Dermis blood vessel endothelial cell (primary cell): Measurements from ENCODE around the gene PMCH. TPM values are rescaled to one million over a fixed set of nuclear protein-coding genes. Genes with fewer than 3 reads are reported as not detected.
"Not testable (repeated sequence)": the region's sequence is repeated elsewhere in the genome, so short reads cannot be mapped to it uniquely, and the experiment has no call there.

Source experiments
- DNase-seq: peaks from one replicate; pipeline ENCODE4 v3.0.0; 2010
- total RNA-seq: library from RNA; depleted of rRNA; stranded (reverse); fragments of >200 nt; gene quantifications from 2 replicates; pipeline ENCODE4 v1.2.3, GENCODE V29; 2014

PMCH gene, protein sequence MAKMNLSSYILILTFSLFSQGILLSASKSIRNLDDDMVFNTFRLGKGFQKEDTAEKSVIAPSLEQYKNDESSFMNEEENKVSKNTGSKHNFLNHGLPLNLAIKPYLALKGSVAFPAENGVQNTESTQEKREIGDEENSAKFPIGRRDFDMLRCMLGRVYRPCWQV
- 0.23 TPM in 1 of 2 replicates, not detected in the other for total RNA-seq

DNA sequence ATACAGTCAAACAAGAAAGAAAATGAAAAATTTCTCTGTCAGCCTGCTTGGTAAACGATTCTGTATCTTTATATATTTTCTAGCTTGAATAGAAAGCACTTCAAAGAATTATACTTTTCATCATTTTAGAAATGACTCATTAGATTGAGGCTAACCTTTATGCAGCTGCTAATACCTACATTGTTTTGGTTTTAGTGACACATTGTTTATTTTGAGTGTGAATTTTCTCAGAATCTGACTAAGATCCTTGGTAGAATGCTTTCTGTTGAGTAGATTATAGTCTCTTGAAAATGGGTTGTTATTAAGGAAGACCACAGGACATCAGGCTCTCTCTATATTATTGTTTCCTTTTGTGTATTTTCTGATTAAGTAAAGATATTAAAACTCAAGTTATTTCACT is at the start of gene PMCH:
PMCH (minus strand) TSS at position 45 of the 400 bp plus-strand sequence. CDS start 63 bp downstream, outside the sequence.
- DNase-seq, result peak; percentile 73

DNA sequence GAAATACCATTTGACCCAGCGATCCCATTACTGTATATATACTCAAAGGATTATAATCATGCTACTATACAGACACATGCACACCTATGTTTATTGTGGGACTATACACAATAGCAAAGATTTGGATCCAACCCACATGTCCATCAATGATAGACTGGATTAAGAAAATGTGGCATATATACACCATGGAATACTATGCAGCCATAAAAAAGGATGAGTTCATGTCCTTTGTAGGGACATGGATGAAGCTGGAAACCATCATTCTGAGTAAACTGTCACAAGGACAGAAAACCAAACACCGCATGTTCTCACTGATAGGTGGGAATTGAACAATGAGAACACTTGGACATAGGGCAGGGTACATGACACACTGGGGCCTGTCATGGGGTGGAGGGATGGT is 43.2 kb upstream of the PMCH start:
- DNase-seq, result not testable (repeated sequence)

DNA sequence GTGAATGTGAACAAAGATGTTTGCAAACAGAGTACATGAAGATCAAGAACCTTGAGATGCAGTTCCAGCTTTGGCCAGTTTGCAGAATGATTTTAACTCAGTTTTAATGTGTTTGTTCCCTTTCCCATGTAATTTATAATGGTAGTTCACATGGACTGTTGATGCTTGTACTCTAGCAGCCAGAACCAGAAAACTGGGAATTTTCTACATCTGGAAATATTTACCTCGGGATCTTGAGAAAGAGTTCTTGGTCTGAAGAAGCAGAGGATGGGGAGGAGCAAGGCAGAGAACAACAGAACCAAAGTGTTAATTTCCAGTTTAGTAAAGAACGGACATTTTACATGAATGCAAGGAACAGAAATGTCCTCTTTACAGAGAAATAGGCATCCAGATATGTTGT is 37.0 kb upstream of the PMCH start:
- no peak for DNase-seq

DNA sequence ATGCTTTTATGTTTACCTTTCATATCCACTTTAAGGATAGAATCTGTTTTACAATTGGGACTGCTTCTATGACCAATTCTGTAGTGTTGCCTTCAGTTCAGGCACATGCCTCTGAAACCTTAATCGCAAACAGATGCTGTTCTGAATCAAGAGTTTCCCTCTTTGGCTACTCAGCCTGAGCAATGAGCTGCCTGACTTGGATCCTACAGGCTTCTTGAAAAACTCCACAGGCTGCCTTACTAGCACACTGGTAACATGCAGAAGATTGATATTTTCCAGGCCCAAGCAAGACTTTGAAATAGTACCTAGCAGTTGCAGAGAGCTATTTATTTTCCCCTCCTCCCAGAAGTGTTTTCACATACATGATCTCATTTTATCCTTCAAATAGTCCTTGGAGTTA is 34.8 kb upstream of the PMCH start:
- DNase-seq, result no peak

DNA sequence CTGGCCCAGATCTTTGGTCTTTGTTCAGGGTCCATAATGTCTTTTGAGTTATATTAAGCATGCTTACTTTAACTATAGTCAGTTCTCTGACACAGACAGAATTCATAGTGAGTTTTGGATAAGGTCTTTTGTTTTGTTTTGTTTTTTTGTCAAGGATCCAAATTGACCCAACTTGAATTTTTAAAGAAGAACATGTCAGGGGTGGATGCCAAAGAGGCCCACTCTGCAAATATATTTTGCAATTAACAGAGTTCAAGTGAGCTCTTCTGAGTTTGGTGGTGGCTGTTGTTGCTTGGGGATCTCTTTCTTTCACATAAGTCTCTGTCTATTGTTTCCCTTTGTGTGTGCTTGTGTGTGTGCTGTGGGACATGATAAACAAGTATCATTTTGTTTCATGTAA is 34.4 kb upstream of the PMCH start:
- DNase-seq, result no peak

DNA sequence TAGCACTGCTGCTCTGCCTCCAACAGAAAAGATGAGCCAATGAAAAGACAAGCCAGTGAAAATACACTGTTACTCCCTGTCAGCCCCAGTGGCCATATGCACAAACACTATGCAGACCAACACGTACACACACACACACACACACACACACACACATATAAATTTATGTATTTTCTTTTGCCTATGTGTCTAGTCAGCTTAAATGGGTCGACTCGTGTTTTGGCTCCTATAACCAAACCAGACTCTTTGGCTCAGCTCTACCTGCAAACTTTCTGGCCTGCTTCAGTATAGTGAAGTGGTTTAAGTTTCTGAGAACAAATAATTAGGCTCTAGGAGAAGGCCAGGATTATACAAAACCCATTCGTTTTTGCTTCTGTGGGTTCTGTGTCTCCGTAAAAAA is 30.3 kb upstream of the PMCH start:
- no peak for DNase-seq

DNA sequence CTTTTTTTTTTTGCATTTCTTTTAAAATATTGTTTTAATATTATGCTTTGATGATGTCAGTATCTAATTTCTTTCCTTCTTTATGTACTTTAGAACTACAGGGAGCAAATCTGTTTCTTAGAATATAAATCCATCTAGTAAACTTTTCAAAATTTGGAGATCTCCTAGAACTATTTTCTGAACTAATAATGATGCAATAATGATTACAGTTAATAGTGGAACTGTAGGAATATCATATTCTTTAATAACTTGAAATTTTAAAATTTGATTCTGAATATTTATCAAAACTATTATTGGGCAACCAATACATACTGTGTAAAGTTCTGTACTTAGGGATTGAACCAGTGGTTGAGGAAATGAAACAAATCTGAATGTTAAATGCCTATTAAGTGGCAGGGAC is 23.1 kb upstream of the PMCH start:
- DNase-seq, result no peak

DNA sequence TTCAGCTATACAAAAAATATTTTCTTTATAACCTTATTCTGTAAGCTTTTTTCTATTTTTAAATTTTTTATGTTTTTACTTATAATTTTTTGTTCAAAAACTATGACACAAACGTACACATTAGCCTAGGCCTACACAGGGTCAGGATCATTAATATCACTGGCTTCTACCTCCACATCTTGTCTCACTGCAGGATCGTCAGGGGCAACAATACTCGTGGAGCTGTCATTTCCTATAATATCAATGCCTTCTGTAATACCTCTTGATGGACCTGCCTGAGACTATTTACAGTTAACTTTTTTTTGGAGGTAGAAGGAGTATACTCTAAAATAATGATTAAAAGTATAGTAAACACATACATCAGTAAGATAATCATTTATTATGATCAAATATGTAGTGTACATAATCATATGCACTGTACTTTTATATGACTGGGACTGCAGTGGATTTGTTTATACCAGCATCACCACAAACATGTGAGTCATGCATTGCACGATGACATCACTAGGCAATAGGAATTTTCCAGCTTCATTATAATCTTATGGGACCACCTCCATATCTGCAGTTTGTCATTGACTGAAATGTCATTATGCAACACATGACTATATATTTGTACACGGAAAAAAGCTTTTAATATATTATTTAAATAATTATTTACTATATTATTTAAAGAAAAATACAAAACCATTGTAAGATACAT is 18.5 kb upstream of the PMCH start:
- DNase-seq, result peak; percentile 49

DNA sequence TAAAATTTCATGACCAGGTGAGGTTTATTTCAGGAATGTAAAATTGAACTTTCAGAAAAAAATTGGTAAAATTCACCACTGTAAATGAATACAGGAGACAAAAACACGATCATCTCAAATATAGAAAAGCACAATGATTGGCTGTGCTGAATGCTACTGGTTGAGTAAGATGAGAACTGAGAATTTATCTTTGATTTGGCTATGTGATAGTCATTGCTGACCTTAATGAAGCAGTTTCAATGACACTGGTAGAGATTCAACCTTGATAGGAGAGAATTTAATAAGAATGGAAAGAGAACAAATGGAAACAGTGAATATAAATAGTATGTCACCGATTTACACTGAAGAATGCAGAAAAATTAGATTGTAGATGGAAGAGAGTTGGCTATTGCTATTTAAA is 6.4 kb upstream of the PMCH start:
- no peak for DNase-seq

DNA sequence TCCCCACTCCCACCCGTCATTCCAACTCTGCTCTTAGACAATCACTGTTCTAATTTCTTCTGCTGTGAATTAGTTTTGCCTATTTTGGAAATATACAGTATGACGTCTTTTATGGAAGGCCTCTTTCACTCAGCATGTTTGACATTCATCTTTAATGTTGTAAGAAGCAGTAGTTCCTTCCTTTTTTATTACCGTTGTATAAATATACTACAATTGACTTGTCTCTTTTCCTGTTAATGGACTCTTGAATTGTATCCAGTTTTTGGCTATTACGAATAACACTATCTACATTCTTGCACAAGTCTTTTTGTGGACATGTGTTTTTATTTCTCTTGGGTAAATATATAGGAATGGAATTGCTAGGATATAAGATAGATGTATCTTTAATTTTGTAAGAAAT is 4.9 kb upstream of the PMCH start:
- peak; percentile 8 for DNase-seq

DNA sequence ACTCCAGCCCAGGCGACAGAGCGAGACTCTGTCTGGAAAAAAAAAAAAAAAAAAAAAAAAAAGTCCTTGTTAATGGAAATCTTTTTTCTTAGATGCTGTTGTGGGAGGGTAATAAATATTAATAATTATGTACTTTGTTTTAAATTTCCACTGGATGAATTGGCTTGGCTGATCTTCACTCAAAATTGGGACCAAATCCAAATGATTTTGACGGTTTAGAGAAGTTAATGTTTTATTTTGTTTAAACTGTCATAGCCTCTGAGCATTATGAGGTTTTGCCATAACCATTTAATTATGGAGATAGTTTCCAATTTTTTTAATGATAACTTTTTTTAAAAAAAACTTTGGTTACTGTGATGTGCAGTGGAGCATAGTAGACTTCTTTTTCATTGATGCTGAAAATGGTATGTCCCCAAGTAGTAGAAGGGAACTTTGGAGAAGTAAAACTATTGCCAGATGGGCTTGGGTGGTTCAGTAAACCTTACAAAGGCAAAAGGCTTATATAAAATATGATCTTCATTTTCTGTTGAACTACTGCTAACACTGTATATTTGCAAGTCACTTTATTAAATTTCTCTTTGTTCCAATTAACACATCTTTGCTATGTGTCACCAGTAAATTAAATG is 3.9 kb upstream of the PMCH start:
- no peak for DNase-seq

DNA sequence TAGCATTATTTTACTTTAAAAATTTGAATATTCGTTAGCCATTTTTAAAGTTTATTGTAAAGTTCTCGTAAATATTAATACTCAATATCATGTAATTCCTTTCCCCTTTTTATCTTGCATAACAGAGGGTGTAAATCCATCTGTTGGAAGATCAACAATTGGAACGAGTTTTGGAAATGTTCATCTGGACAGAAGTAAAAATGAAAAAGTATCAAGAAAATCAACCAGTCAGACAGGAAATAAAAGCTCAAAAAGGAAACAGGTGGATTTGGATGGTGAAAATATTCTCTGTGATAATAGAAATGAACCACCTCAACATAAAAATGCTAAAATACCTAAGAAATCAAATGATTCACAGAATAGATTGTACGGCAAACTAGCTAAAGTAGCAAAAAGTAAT is 1.8 kb downstream of the PMCH start:
- DNase-seq, result peak; percentile 25

DNA sequence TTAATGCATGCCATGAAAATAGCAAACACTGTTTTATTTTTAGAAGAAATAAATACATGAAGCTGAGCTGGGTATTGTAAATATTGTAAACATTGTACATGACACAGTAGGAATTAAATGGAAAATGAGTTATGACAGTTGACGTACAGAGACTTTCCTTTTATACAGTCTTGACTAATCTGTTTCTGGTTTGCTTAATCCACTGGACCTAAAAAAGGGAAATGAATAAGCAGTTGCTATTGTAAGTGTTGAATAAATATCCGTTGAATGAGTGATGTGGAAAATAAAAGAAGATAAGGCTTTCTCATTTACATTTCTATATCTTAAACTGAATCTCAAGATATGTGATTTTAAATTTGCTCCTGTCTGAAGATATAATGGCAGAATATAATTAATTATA is 15.0 kb downstream of the PMCH start:
- DNase-seq, result peak; percentile 77

DNA sequence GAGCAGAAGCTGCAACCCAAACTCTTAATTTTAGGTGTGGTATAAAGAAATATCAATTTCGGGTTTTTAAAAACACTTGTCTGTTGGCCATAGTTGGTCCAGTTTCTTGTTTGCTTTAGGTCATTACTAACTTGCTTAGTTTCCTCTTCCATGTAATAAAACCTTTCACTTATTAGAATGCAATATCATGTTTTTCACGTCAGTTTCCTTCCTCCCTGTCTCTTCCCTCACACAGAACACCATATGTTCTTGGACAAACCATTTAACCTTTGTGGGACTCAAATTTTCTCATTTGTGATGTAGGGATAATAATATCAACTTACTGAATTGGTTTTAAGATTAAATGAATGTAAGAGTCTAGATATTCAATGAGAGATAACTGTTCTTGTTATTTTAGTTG is 22.9 kb downstream of the PMCH start:
- peak; percentile 45 for DNase-seq

DNA sequence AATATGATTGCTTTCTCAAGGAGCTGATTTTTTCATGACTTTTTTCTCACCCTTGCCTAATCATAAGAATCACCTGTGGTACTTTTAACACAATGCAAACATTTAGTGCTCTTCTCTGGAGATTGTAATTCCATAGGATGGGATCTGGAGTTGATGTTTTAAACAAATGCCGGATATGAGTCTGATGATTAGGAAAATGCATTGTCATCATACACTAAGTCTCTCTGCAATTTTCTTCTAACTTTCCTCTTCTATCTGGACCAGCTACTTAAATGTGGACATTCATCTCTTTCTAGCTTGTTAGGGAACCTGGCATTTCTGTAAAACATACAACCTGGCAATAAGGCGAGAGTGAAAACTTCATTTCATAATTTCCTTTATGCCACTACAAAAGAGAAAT is 23.5 kb downstream of the PMCH start:
- peak; percentile 62 for DNase-seq

DNA sequence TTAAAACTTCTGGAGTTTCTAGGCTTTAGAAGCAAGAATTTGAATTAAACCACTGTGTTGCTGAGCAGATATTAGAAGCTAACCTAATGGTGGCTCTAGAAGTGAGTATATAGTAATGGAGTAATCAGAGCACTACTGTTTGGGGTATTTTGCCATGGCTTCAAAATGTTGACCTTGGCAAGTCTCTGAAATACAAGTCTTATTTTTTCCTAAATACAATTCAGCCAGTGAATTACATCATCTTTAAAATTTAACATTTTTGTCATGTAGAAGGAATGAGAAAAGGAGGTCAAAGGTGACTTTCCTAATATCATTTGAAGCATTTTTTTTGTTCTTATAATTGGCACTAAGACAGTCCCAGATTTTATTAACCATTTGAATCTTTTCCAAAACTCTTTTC is 25.2 kb downstream of the PMCH start:
- peak; percentile 77 for DNase-seq

DNA sequence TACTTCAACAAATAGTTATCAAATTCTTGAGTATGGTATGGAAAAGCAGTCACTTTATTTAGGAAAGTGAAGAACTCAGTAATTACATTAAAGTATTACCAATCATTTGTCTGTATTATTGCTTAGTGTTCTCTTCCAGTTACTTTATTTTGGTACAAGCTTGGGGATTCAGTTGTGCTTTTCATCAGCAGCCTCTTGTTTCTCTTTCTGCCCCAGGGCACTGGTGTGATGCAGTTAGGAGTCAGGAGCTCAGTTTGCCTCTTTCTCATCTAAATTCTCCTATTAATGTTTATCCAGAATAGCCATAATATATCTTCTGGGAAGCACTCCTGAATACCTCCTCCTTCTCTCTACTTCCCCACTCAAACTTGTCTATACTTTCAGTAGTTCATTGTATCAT is 25.7 kb downstream of the PMCH start:
- DNase-seq, result no peak

DNA sequence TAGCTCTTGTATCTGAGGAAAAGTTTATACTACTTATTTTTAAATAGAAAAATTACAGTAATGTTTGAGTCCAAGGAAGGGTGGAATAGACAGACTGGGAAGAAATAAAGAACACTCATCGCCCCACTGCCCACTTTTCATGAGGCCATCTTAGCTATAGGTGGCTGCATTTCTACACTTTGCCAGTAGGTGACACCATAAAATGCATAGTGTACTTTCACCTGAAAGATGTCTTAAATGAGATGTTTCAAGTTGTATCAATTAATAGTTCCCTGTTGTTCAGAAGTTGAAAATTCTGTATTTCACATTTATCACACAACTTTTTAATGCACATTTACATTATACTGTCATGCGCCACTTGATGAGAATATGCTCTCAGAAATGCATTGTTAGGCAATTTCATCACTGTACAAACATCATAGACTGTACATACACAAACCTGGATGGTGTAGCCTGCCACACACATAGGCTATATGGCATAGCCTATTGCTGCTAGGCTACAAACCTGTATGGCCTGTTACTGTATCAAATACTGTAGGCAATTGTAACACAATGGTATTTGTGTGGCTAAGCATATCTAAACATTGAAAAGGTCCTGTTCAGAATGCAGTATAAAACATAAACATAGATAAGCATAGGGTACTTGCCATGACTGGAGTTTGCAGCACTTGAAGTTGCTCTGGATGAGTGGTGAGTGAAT is 27.6 kb downstream of the PMCH start:
- DNase-seq, result peak; percentile 74

DNA sequence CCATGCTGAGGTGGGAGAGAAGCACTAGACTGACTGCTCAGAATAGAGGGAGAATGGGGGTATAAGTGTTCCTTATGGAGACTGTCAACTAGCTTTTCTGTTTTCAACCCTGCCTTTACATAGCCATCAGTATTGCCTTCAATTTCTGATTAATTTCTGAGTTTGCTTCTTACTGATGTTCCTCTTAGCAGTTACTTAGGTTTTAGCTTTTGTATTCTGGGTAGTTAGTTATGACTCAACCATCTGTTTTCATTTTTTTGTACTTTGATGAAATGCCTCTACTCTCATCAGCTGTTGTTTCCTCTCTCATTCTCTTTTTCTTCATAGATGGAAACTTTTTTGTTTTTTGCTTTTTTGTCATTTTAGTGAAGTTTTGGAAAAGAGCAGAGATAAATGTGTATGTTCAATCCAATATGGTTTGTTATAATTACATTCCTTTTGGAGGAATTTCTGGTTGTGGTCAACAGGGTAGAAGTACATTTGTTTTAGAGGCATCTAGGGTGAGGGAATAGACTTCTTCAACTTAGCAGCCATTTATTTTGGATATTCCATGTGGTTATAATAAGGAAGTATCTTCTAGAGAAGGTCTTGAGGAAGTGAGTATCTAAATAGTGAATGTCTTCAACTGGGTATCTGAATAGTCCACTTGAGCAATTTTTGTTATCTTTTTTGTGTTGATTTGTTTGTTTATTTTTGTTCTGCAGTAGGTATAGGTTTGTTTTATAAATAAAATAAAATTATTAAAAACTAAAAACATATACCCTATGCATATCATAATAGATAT is 29.6 kb downstream of the PMCH start:
- no peak for DNase-seq

DNA sequence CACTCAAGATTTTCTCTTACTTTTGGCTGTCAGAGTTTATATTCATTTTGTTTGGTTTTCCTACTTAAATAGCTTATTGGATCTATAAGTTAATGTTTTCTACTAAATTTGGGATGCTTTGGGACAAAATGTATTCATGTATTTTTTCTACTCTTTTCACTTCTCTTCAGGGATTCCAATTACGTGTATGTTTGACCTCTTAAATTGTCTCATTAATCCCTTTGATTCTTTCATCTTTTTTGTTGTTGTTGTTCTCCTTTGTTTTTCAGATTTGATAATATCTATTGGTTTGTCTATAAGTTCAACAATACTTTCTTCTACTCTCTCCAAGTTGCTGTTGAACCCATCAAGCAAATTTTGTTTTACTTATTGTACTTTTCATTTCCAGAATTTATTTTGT is 34.2 kb downstream of the PMCH start:
- no peak for DNase-seq

DNA sequence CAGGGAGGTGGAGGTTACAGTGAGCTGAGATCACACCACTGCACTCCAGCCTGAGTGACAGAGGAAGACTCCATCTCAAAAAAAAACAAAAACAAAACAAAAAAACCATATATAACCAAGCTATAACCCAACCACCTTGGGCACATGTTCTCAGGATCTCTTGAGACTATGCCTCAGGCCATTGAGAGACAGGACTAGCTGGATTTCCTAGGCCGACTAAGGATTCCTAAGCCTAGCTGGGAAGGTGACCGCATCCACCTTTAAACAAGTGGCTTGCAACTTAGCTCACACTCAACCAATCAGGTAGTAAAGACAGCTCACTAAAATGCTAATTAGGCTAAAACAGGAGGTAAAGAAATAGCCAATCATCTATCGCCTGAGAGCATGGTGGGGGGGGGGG is 42.4 kb downstream of the PMCH start:
- DNase-seq, result not testable (repeated sequence)

DNA sequence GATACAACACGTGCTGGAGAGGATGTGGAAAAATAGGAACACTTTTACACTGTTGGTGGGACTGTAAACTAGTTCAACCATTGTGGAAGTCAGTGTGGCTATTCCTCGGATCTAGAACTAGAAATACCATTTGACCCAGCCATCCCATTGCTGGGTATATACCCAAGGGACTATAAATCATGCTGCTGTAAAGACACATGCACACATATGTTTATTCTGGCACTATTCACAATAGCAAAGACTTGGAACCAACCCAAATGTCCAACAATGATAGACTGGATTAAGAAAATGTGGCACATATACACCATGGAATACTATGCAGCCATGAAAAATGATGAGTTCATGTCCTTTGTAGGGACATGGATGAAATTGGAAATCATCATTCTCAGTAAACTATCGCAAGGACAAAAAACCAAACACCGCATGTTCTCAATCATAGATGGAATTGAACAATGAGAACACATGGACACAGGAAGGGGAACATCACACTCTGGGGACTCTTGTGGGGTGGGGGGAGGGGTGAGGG is 50.5 kb downstream of the PMCH start:
- DNase-seq, result not testable (repeated sequence)
